ENCODE data around the gene ZBED2.

- TF ChIP-seq CTCF (IDR thresholded peaks at IDR 0.05; ENCODE audit: insufficient read depth, low read length) (no peak), REST (IDR thresholded peaks at IDR 0.05; ENCODE audit: insufficient replicate concordance, low read depth) (no peak), GABPA (IDR thresholded peaks at IDR 0.05; ENCODE audit: low read depth) (no peak), POLR2AphosphoS5 (IDR thresholded peaks at IDR 0.05; ENCODE audit: low read depth) (no peak)
Observed at GRCh38 chr3:111610612-111611054, 15.5 kb upstream of the ZBED2 start.

Measured in HL-60 (cell line).